HG02763 (cell line): ENCODE data around the gene EBF4.

Experiments used
- ATAC-seq: cut with Tn5 transposase; IDR thresholded peaks from one replicate; pipeline ENCODE4 v1.9.1; 2021; ENCODE audit warnings: mild to moderate bottlenecking, moderate library complexity; ENCODE audit not compliant: unreplicated experiment

EBF4 gene

GRCh38 chr20:2692036-2692885 lies at the start of gene EBF4:
Gene EBF4, plus strand, starts transcription at chr20:2692780. Its CDS starts 866 bp downstream, at chr20:2693646.
- ATAC-seq: no peak

- ATAC-seq: no peak
These were observed 48.9 kb upstream of the EBF4 start for GRCh38 chr20:2643708-2644107.

- ATAC-seq: peak; percentile 82
These were observed 40.5 kb upstream of the EBF4 start, which contains the start of gene NOP56 for GRCh38 chr20:2651772-2652723. Gene NOP56, plus strand, starts transcription at chr20:2652632. Its CDS starts 29 bp downstream, at chr20:2652661.

GRCh38 chr20:2652724-2653555 lies 39.6 kb upstream of the EBF4 start:
- ATAC-seq: peak; percentile 38

- no peak for ATAC-seq
These were observed 38.8 kb upstream of the EBF4 start for GRCh38 chr20:2653556-2654383.

- no peak for ATAC-seq
These were observed 38.2 kb upstream of the EBF4 start for GRCh38 chr20:2654384-2654822.

GRCh38 chr20:2654831-2655230 lies 37.7 kb upstream of the EBF4 start:
- ATAC-seq: no peak

GRCh38 chr20:2655331-2656116 lies 37.1 kb upstream of the EBF4 start:
- ATAC-seq: no peak

GRCh38 chr20:2656471-2657117 lies 36.0 kb upstream of the EBF4 start:
- no peak for ATAC-seq

- ATAC-seq: no peak
These were observed 35.3 kb upstream of the EBF4 start for GRCh38 chr20:2657241-2657640.

GRCh38 chr20:2657674-2658073 lies 34.9 kb upstream of the EBF4 start:
- no peak for ATAC-seq

- ATAC-seq: no peak
These were observed 33.9 kb upstream of the EBF4 start for GRCh38 chr20:2658414-2659354.

- no peak for ATAC-seq
These were observed 33.0 kb upstream of the EBF4 start for GRCh38 chr20:2659547-2659946.

GRCh38 chr20:2663364-2663886 lies 29.2 kb upstream of the EBF4 start:
- ATAC-seq: peak; percentile 9

- peak; percentile 90 for ATAC-seq
These were observed 28.5 kb upstream of the EBF4 start, which contains the start of gene IDH3B for GRCh38 chr20:2663887-2664719. Gene IDH3B, minus strand, starts transcription at chr20:2664216. Its CDS starts 28 bp downstream, at chr20:2664188.

GRCh38 chr20:2671977-2672376 lies 20.6 kb upstream of the EBF4 start:
- no peak for ATAC-seq
